GM18498 (cell line): ENCODE results near the gene SCNN1G.

ENCODE experiments used
- ATAC-seq: cut with Tn5 transposase; IDR thresholded peaks from one replicate; pipeline ENCODE4 v1.9.1; 2021; ENCODE audit warnings: mild to moderate bottlenecking, moderate library complexity; ENCODE audit not compliant: unreplicated experiment

The SCNN1G gene

DNA sequence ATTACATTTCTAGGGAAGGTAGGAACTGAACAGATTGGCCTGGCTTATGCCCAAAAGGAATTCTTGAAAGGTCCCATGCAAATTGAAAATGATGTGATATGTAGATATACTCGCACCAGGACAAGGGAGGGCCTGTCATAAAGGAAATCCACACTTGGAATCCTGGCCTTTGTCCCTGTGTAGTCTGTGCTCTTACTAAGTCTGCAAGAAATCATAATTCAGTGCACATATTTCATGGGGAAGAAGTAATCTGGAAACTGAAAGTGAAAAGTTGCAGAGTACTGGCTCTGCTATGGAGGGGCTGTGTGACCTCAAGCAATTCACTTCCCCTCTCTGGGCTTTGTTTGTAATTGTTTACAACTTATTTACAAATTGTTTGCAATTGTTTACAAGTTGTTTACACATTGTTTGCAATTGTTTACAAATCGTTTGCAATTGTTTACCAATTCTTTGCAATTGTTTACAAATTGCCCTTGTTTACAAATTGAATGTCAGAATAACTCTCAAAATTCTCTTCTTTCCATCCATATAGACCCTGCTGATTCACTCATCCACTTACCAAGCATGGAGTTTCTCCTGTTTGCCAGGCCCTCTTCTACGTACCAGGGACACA lies 12.9 kb downstream of the SCNN1G start:
- no peak for ATAC-seq

DNA sequence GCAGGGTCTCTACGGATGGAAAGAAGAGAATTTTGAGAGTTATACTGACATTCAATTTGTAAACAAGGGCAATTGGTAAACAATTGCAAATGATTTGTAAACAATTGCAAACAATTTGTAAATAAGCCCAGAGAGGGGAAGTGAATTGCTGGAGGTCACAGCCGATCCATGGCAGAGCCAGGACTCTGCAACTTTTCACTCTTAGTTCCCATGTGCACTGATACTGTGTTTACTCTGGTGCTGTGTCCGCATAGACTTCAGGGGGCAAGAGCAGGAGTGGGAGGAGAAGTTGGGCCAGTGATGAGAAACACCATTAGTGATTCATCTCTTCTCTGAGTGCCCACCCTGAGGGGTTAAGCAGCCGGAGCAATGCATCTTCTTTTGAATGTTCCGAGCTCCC lies 14.0 kb downstream of the SCNN1G start:
- no peak for ATAC-seq

DNA sequence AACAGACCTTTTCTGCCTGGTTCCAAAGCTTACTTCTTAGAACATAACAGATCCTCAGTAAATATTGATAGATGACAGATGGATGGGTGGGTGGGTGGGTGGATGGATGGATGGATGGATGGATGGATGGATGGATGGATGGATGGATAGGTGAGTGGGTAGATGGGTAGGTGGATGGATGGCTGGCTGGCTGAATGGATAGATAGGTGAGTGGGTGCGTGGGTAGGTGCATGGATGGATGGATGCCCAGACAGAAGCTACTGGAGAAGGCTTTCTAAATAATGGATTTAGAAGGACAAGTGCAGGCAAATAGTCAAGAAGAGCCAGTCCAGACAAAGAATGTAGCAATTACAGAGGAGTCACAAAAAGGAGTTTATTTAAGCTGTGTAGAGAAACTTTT lies 19.6 kb downstream of the SCNN1G start:
- ATAC-seq, result no peak

DNA sequence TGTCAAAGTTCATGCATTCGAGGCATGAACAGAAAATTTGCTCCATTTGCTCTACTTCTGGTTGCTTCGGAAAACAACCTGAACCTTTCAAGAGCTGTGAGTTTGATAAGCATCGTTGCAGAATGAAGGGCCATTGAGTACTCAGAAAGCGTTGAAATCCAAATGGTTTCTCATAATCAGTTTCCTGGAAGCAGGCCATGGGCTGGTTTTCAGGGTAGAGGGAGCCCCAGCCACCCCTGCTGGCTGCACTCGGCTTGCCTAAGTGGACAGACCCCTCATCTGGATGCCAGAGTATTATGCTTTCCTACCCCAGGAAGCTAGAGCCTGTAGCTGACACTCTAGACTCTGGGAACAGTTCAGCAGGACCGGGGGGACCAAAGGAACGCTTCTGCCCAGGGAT lies 24.4 kb downstream of the SCNN1G start:
- no peak for ATAC-seq

DNA sequence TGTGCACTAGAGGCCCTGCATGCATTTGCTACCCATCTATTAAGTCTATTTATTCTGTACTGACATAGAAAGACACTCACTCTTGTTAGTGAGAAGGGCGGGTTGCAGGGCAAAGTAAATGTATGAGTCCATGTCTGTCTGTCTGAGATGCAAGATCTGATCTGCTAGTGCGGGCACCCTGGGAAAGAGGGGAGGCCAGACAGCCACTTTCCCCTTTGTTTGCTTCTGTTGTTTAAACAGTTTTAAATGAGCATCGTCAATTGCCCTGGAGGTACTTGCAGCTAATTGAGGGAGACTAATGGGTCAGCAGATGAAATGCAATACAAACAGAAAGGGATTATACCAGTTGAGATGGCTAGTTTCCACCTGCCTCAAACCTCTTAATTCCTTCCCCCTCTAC lies 24.9 kb downstream of the SCNN1G start:
- no peak for ATAC-seq

DNA sequence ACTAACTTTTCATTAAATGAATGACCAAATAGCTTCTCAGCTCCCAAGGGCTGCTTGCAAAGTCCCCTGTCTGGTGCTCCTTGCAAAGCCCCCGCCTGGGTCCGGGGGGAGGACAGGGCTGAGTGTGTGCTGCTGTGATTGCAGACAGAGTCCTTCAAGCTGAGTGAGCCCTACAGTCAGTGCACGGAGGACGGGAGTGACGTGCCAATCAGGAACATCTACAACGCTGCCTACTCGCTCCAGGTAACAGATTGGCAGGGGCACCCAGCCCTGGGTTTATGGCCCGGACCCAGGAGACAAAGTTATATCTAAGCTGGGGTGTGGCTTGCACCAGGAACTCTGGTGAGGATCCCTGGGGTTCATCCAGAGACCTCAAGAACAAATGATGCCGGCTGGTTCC lies 27.1 kb downstream of the SCNN1G start:
- ATAC-seq, result no peak

DNA sequence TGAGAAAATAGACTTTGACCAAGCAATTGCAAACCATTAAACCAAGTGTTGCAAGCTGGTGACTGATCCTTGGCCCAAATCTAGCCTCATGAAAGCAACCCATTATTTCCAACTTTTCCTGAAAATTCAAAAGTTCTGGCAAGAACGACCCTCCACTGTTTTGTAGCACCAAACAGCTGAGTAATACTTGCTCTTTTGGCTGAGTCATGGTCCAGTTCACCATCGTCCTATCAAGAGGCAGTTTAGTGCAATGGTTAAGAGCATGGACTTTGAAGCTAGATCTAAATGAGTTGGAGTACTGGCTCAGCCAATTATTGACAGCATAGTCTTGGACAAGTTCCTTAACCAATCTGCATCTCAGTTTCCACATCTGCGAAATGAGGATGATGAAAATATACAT lies 31.3 kb downstream of the SCNN1G start:
- no peak for ATAC-seq

DNA sequence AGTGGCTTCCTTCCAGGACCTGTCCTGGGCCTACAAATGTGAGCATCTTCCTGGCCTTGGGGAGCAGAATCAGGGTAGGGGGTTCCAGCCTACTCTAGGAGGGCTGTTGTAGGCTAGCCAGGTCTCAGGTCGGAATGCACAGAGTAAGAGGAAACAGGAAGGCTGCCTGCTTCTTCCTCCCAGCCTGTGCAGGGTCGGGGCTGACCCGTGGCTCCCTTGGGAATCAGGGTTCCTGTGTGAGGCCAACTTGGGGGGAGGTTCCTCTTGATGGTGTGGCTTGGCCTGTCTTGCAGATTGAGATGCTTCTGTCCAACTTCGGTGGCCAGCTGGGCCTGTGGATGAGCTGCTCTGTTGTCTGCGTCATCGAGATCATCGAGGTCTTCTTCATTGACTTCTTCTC lies 32.3 kb downstream of the SCNN1G start:
- ATAC-seq, result no peak

DNA sequence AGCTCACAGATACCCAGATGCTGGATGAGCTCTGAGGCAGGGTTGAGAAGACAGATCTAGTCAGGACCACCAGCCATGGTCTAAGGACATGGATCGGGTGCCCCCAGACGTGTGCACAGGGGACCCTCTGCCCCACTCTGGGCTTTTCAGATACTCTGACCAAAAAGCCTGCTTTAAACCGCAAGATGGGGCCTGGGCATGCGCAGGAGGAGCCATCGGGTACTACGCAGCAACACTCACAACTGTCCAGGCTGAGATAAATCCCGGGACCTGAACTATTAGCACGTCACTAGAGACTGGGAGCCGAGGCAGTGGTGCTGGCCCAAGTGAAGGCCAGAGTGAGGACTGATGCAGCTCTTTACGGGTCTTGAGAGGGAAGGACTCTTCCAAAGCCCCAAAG lies 32.9 kb downstream of the SCNN1G start:
- ATAC-seq, result no peak

DNA sequence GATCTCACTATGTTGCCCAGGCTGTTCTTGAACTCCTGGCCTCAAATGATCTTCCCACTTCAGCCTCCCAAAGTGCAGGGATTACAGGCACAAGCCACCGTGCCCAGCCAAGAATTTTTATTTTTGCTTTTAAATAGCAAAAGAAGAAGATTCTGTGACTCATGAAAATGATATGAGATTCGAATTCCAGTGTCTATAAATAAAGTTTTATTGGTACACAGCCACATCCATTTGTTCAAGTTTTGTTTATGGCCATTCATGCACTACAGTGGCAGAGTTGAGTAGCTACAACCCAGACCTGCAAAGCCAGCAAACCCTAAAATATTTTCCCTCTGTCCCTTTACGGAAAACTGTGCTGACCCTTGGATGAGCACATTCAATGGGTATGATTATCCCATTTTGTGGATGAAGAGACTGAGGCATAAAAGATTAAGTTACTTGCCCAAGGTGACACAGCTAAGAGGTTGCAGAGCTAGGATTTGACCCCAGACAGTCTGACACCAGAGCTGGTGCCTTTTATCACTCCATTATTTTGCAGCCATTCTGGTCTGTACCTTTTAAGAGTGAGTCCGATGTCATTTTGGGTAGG lies 34.2 kb downstream of the SCNN1G start:
- ATAC-seq, result no peak

DNA sequence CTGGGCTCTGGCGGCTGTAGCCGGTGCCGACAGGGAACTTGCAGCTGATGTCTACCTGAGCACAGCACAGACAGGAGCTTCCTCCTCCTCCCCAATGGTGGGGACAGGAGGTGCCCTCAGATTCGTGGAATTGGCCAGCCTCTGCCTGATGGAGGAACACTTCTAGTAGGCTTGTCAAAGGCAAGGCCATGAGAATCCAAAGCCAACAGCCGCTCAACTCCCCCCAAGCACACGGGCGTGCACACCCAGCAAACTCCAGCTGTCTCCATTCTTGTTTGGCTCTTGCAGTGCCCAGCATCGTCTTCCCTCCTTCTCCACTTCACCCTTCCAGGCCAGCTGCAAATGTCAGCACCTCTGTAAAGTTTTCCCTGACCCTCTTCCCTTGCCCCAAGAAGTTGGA lies 35.1 kb downstream of the SCNN1G start:
- ATAC-seq, result no peak

DNA sequence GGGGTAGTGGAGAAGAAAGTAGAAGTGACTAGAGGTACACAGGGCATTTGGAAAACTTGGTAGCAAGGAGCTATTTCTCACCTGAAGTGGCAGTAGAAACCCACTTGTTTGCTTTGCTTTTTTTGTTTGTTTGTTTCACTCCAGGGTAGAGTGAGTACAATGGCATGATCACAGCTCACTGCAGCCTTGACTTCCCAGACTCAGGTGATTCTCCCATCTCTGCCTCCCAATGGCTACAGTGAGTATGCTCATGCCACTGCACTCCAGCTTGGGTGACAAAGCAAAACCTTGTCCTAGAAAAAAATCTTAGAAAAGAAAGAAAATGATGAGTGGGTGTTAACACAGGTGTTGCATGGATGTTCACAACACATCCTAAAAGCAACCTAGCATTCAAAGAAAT lies 40.4 kb downstream of the SCNN1G start:
- ATAC-seq, result no peak

DNA sequence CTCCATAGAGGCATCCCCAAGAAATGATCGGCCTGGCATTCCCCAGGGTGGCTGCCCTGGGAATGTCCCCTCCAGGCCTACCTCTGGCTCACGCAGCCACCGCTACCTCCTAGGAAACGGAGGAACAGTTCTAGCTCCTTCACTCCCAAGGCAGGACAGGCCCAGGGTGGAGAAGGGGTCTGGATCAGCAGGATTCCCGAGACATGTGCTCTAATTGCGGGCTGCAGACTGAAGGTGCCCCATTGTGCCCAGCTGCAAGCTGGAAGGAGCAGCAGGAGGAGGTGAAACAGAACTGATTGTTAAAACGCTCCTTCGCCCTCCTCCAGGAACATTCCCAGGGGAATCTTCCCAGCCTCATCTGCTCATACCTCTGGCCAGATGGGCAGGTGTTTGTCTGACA lies 40.8 kb downstream of the SCNN1G start:
- ATAC-seq, result no peak

DNA sequence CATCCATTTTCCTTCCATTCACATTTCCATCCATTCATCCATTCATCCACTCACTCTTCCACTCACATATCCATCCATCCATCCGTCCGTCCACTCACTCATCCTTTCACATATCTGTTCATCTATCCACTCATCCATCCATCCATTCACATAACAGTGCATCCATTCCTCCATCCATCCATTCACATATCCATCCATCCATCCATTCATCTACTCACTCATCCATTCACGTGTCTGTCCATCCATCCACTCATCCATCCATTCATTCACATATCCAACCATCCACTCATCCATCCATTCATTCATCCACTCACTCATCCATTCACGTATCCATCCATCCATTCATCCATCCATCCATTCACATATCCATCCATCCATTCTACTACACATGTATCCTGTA lies 42.6 kb downstream of the SCNN1G start:
- ATAC-seq, result no peak

DNA sequence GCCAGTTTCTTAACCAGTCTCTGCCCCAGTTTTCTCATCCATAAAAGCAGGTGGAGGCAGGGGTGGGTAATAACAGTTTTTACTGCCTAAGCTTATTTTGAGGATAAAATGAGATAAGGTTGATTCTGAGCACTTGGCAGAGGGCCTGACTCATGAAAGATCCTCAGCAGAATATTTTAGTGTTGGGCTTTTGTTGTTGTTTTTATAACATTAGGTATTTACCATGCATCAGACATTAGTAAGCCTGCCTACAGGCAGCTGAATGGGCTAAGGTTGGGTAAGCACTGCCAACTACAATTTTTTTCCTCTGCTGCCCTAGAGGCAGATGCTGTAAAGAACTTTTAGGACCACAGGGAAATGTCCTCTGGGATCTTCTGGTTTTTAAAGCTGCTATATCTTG lies 43.1 kb downstream of the SCNN1G start:
- ATAC-seq, result no peak

DNA sequence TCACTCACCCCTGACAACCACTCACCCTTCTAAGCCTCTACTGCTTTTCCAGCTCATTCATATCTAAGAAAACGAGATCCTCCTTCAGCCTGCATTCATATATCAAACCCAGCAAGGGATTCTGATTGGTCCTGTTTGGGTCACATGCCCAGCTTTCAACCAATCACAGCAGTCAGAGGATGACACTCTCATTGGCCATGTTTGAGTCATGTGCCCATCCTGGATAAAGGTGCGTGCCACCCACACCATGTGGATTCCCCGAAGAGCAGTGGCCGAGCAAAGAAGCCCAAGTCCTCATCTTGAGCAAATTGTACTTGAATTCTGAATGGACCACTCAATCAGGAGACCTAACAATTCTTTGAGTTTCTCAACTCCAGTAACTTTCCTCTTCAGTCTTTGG lies 45.0 kb downstream of the SCNN1G start:
- no peak for ATAC-seq

DNA sequence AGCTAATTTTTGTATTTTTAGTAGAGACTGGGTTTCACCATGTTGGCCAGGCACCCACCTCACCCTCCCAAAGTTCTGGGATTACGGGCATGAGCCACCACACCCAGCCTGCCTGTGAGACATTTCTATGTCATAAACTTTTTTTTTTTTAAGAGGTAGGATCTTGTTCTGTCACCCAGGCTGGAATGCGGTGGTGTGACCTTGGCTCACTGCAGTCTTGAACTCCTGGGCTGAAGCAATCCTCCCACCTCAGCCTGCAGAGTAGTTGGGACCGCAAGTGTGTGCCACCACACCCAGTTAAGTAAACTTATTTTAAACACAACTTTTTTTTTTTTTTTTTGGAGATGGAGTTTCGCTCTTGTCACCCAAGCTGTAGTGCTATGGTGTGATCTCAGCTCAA lies 47.2 kb downstream of the SCNN1G start:
- ATAC-seq, result no peak

DNA sequence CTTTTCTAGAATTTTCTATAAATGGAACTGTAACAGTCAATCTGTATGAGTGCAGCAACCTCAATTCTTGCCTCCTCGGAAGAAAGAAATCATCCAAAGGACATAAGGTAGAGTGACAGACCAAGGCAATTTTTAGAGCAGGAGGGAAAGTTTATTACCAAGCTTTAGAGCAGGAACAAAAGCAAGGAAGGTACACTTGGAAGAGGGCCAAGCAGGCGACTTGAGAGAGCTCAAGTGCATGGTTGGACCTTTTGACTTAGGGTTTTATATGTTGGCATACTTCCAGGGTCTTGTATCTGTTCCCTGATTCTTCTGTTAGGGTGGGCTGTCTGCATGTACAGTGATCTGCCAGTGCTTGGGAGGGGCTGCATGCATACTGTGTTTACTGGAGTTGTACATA lies 50.3 kb downstream of the SCNN1G start:
- ATAC-seq, result no peak

DNA sequence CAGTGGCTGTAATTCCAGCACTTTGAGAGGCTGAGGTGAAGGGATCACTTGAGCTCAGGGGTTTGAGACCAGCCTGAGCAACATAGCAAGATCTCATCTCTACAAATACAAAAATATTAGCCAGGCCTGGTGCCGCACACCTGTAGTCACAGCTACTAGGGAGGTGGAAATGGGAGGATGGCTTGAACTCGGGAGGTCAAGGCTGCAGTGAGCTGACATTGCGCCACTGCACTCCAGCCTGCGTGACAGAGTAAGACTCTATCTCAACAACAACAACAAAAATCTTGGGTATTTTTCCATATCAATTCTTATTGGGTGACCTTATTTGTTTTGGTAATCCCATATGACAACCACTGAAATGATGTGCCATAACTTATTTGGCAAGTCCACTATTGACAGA lies 52.6 kb downstream of the SCNN1G start:
- no peak for ATAC-seq

DNA sequence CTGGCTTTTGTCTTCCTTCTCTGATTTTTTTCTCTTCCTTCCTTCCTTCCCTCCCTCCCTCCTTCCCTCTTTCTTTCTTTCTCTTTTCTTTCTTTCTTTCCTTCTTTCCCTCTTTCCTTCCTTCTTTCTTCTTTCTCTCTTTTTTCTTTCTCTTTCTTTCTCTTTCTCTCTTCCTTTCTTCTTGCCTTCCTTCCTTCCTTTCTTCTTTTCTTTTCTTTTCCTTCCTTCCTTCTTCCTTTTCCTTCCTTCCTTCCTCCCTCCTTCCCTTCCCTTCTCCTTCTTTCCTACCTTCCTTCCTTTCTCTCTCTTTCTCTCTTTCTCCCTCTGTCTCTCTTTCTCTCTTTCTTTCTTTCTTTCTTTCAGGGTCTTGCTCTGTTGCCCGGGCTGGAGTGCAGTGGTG lies 54.4 kb downstream of the SCNN1G start:
- no peak for ATAC-seq

DNA sequence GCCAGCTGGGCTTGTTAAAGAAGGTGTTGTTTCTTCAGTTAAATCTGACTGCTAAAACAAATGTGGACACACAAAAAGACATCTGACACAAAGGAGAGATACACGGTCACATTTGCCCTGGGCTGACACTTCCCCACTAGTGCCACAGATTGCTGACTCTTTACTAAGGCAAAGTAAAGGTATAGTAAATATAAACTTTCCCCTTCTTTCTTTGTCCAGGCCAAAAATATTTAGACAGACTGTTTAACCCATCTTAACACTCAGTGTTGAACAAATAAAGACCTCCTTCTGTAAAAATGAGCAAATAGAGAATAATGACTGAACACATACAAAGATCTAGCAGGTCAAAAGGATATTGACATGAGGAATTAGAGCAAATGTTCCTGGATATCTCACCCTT lies 58.4 kb downstream of the SCNN1G start:
- ATAC-seq, result no peak

DNA sequence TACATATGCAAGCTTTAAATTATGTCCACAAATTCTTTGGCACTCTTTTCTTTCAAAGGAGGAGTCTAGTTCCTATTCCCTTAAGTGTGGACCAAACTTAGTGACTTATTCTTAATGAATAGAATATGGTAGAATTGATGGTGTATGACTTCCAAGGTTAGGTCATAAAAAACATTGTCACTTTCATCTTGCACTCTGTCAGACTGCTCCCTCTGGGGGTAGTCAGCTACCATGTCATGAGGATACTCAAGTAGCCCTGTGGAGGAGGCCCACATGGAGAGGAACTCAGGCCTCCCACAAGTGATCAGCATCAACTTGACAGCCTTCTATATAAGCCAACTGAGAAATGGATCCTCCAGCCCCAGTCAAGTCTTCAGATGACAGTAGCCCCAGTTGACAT lies 61.6 kb downstream of the SCNN1G start:
- no peak for ATAC-seq

DNA sequence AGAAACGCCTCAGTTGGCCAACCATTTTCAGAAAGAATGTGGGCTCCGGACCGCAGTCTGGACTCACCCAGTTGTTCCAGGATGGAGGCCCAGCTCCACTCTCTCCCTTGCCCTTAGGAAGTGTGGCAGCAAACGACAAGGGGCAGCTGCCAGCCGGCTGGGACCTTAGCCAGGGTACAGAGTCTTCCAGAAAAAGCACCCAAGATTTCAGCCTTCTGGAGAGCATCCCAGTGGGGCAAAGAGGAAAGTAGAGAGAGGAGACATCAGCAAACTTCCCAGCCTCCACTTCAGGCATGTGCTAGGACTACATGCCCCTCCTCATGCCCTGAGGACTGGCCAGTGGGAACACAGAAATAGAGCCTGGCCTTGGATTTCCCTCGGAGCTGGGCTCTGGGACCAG lies 62.7 kb downstream of the SCNN1G start:
- ATAC-seq, result no peak
